ENCODE results near the gene ADARB1.

ADARB1 gene

DNA sequence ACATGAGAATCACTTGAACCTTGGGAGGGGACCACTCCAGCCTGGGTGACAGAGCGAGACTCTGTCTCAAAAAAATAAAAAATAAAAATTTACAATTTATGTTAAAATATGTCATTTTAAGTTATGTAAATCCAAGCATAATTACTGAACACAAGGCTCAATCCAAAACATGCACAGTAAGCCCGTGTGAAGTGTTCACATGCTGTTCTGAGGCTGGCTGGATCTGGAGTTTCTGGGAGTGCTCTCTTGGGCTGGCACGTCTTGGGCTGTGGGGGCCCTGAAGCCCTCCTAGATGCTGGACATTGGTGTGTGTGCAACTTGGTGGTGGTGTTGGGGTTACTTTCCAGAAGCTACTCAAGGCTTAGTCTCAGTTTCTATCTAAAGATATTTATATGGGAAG is 25.2 kb downstream of the ADARB1 start:
- no peak overlapping the region for H3K27ac ChIP-seq
- TF ChIP-seq, protein P1, sequence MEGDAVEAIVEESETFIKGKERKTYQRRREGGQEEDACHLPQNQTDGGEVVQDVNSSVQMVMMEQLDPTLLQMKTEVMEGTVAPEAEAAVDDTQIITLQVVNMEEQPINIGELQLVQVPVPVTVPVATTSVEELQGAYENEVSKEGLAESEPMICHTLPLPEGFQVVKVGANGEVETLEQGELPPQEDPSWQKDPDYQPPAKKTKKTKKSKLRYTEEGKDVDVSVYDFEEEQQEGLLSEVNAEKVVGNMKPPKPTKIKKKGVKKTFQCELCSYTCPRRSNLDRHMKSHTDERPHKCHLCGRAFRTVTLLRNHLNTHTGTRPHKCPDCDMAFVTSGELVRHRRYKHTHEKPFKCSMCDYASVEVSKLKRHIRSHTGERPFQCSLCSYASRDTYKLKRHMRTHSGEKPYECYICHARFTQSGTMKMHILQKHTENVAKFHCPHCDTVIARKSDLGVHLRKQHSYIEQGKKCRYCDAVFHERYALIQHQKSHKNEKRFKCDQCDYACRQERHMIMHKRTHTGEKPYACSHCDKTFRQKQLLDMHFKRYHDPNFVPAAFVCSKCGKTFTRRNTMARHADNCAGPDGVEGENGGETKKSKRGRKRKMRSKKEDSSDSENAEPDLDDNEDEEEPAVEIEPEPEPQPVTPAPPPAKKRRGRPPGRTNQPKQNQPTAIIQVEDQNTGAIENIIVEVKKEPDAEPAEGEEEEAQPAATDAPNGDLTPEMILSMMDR (IDR thresholded peaks at IDR 0.05) = no peak
- TF ChIP-seq ZFX (IDR thresholded peaks at IDR 0.05; ENCODE audit: borderline replicate concordance) = no peak

GRCh38 chr21:45100866-45101265 is 26.5 kb downstream of the ADARB1 start:
- no peak overlapping the region for H3K27ac ChIP-seq
- TF ChIP-seq, protein P1 (IDR thresholded peaks at IDR 0.05) = no peak
- no peak for TF ChIP-seq ZFX (IDR thresholded peaks at IDR 0.05; ENCODE audit: borderline replicate concordance)

DNA sequence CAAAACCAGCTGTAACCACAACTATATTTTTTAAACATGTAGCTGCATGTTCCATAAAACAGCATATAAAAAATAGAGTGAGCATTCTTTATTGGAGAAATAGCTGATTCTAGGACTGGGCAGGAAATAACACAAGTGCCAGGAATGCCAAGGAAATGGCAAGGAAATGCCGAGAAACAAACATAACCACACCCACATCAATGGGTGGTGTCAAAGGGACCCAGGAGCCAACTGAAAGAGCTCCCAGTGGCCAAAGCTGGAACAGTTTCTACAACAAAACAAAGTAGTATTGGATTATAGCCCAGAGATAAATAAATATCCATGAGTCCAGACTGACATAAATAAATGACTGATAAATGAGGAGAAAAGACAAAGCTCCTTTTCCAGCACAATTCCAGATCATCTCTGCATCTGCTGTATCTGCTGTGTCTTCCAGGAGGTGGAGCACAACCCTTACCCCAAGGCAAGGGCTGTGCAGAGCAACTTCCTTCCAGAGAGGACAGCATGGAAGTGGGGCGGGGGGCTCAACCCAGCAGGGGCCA is 28.1 kb downstream of the ADARB1 start:
- TF ChIP-seq, protein P1 (IDR thresholded peaks at IDR 0.05) = peak; percentile 70
- TF ChIP-seq ZFX (IDR thresholded peaks at IDR 0.05; ENCODE audit: borderline replicate concordance) = no peak
- no peak overlapping the region for H3K27ac ChIP-seq

DNA sequence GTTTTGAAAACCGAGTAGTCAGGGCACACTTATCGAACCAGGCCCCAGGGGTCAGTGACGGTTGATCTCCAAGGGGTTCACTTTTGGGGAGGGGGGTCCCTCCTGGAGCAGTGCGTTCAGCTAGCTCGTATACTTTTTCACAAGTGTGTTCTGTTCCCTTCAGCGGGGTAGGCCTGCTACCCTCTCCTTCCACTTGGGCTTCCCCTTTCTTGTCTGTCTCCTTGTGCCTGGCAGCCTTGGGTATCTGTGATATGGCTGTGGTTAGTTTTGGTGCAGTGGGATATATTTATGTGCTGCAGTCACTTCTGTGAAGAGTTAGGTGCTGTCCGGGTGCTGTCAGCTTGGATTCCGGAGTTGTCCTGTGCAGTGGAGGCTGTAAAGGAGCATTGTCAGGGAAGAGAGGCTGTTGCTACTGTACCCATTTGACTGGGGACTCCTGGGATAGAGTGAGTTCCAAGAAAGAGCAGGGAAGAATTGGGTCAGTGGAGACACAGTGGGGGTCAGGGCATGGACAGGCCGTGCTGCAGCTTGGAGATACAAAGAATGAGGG is 29.7 kb downstream of the ADARB1 start:
- TF ChIP-seq, protein P1 (IDR thresholded peaks at IDR 0.05) = no peak
- no peak for TF ChIP-seq ZFX (IDR thresholded peaks at IDR 0.05; ENCODE audit: borderline replicate concordance)
- no peak overlapping the region for H3K27ac ChIP-seq

DNA sequence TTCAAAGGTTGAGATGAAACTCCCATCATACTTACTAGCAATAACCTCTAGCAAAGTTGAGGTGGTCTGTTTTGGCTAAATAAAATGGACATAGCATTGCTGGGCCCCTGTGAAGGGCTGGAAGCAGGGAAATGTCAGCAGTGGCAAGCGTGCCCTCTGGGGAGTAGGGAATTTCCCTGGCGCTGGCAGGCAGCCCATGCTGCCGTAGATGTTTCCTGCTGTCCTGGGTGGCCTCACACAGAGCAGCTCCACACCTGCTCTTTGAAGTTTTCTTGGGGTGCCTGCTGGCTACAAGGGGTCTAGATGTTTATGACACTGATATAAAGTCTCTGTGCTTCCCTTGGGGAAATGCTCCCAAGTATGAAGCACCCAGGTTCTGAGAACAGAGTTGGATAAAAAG is 30.2 kb downstream of the ADARB1 start:
- H3K27ac ChIP-seq = no peak overlapping the region
- TF ChIP-seq, protein P1 (IDR thresholded peaks at IDR 0.05) = no peak
- TF ChIP-seq ZFX (IDR thresholded peaks at IDR 0.05; ENCODE audit: borderline replicate concordance) = no peak

- H3K27ac ChIP-seq = 0 out of 2 replicates have a peak overlapping the region, but pooled peaks have one; percentile 7
- TF ChIP-seq ZFX (IDR thresholded peaks at IDR 0.05; ENCODE audit: borderline replicate concordance) = no peak
- TF ChIP-seq, protein P1 (IDR thresholded peaks at IDR 0.05) = no peak
These were observed 31.6 kb downstream of the ADARB1 start for GRCh38 chr21:45105906-45106485.

- H3K27ac ChIP-seq = no peak overlapping the region
- TF ChIP-seq ZFX (IDR thresholded peaks at IDR 0.05; ENCODE audit: borderline replicate concordance) = no peak
- TF ChIP-seq, protein P1 (IDR thresholded peaks at IDR 0.05) = no peak
These were observed 33.8 kb downstream of the ADARB1 start for GRCh38 chr21:45108034-45108790.

Measured in 22Rv1 (cell line).